Ascending aorta (tissue), 2 donors: ENCODE results near the gene SLC2A5. TPM values are rescaled to one million over a fixed set of nuclear protein-coding genes. Genes with fewer than 3 reads are reported as not detected.
"Not testable (repeated sequence)": the region's sequence is repeated elsewhere in the genome, so short reads cannot be mapped to it uniquely, and the experiment has no call there.

Experiments used
- DNase-seq, 2 donors: peaks; one replicate each; pipeline ENCODE4 v3.0.0-alpha.2; 2019; ENCODE audit warnings: low spot score in 2 of 2
- H3K27ac ChIP-seq, 2 donors: fragments of 200-600 bp; sonication (generic); one replicate each; pipeline ENCODE4 v1.5.1; 2016 to 2017; ENCODE audit warnings: mild to moderate bottlenecking in 1 of 2
- H3K27me3 ChIP-seq: fragments of 200-600 bp; sonication (generic); one replicate; pipeline ENCODE4 v1.5.1; 2017
- H3K36me3 ChIP-seq, 2 donors: fragments of 200-600 bp; sonication (generic); one replicate each; pipeline ENCODE4 v1.5.1; 2016
- H3K4me1 ChIP-seq, 2 donors: fragments of 200-600 bp; sonication (generic); one replicate each; pipeline ENCODE4 v1.5.1; 2016 to 2017; ENCODE audit warnings: mild to moderate bottlenecking in 1 of 2
- H3K4me3 ChIP-seq, 2 donors: fragments of 200-600 bp; sonication (generic); one replicate each; pipeline ENCODE4 v1.5.1; 2016 to 2017; ENCODE audit warnings: mild to moderate bottlenecking in 1 of 2
- H3K9me3 ChIP-seq, 2 donors: fragments of 200-600 bp; sonication (generic); one replicate each; pipeline ENCODE4 v1.5.1; 2016
- CTCF ChIP-seq, 3 experiments: fragments of 200-600 bp in 2 of 3; fragments of 450-650 bp in 1 of 3; sonication (generic) in 2 of 3; IDR thresholded peaks; one replicate each; pipeline ENCODE4 v1.5.1; 2016 to 2019; ENCODE audit warnings: antibody characterized with exemption in 3 of 3, mild to moderate bottlenecking in 1 of 3, moderate library complexity in 1 of 3
- intact Hi-C: fragments of 100-400 bp; cut with DNase I; formaldehyde crosslinking; loops from one replicate; pipeline ENCODE4 v1.15.1; 2023
- total RNA-seq: library from RNA; depleted of rRNA; stranded (reverse); fragments of >200 nt; gene quantifications from one replicate; pipeline ENCODE4 v1.1.0, GENCODE V29; 2016

The SLC2A5 gene
- total RNA-seq, 1 donor from 2014 or later: 13.9 TPM

GRCh38 chr1:9028921-9029705 lies 40.3 kb downstream of the SLC2A5 start:
- H3K36me3 ChIP-seq: no peaks in the 10 kb centered on the region
- no peak for DNase-seq
- no peak overlapping the region for H3K4me3 ChIP-seq
- TF ChIP-seq CTCF (IDR thresholded peaks at IDR 0.05): no peak
- no peaks in the 10 kb centered on the region for H3K27me3 ChIP-seq
- H3K9me3 ChIP-seq: no peaks in the 10 kb centered on the region
- intact Hi-C loops: no loop called here
- H3K27ac ChIP-seq: no peak overlapping the region
- no peaks in the 10 kb centered on the region for H3K4me1 ChIP-seq

GRCh38 chr1:9027307-9027706 lies 42.1 kb downstream of the SLC2A5 start:
- Histone ChIP-seq H3K4me3 (no peak overlapping the region), H3K27me3 (no peaks in the 10 kb centered on the region), H3K9me3 (no peaks in the 10 kb centered on the region), H3K36me3 (no peaks in the 10 kb centered on the region), H3K27ac (no peak overlapping the region), H3K4me1 (no peaks in the 10 kb centered on the region)
- DNase-seq: no peak
- no peak for TF ChIP-seq CTCF (IDR thresholded peaks at IDR 0.05)
- intact Hi-C loops: no loop called here

GRCh38 chr1:9025449-9025848 lies 44.0 kb downstream of the SLC2A5 start:
- Histone ChIP-seq H3K27ac (no peak overlapping the region), H3K36me3 (no peaks in the 10 kb centered on the region), H3K4me1 (no peaks in the 10 kb centered on the region), H3K27me3 (no peaks in the 10 kb centered on the region), H3K4me3 (no peak overlapping the region), H3K9me3 (no peaks in the 10 kb centered on the region)
- no peak for TF ChIP-seq CTCF (IDR thresholded peaks at IDR 0.05)
- no peak for DNase-seq
- intact Hi-C loops: no loop called here

- Histone ChIP-seq H3K4me3 (no peak overlapping the region), H3K27ac (no peak overlapping the region), H3K27me3 (no peaks in the 10 kb centered on the region), H3K9me3 (no peaks in the 10 kb centered on the region), H3K36me3 (no peaks in the 10 kb centered on the region), H3K4me1 (no peaks in the 10 kb centered on the region)
- DNase-seq: no peak
- intact Hi-C loops: no loop called here
- no peak for TF ChIP-seq CTCF (IDR thresholded peaks at IDR 0.05)
These were observed 44.6 kb downstream of the SLC2A5 start for GRCh38 chr1:9024837-9025236.

GRCh38 chr1:9022773-9023172 lies 46.7 kb downstream of the SLC2A5 start:
- no peaks in the 10 kb centered on the region for H3K4me1 ChIP-seq
- no peaks in the 10 kb centered on the region for H3K36me3 ChIP-seq
- H3K9me3 ChIP-seq: no peaks in the 10 kb centered on the region
- no peak overlapping the region for H3K4me3 ChIP-seq
- no peak overlapping the region for H3K27ac ChIP-seq
- intact Hi-C loops: no loop called here
- no peak for TF ChIP-seq CTCF (IDR thresholded peaks at IDR 0.05)
- H3K27me3 ChIP-seq: no peaks in the 10 kb centered on the region
- no peak for DNase-seq

GRCh38 chr1:9022026-9022738 lies 47.3 kb downstream of the SLC2A5 start:
- H3K9me3 ChIP-seq, H3K4me3 ChIP-seq, H3K27me3 ChIP-seq, H3K4me1 ChIP-seq, H3K36me3 ChIP-seq, DNase-seq, H3K27ac ChIP-seq, intact Hi-C loops: not testable (repeated sequence)
